ENCODE measurements around the gene ATL1. TPM values are rescaled to one million over a fixed set of nuclear protein-coding genes. Genes with fewer than 3 reads are reported as not detected.
A peak's percentile ranks its signal among the peaks of the same experiment; 100 is the strongest.

The ATL1 gene
- total RNA-seq, 2 experiments from 2014 or later = 0.60 to 1.4 TPM

- peaks cover 2% of the 10 kb centered on the region for H3K36me3 Mint-ChIP-seq
- no peaks in the 10 kb centered on the region for H3K27me3 Mint-ChIP-seq
- H3K4me3 Mint-ChIP-seq = no peak overlapping the region
- no peak for DNase-seq
- peaks cover 10% of the 10 kb centered on the region for H3K4me1 Mint-ChIP-seq
- no peak overlapping the region for H3K27ac Mint-ChIP-seq
- H3K9me3 Mint-ChIP-seq = no peaks in the 10 kb centered on the region
Observed at GRCh38 chr14:50670196-50670865, 110.4 kb downstream of the ATL1 start.

- H3K27ac Mint-ChIP-seq = no peak overlapping the region
- H3K27me3 Mint-ChIP-seq = no peaks in the 10 kb centered on the region
- no peaks in the 10 kb centered on the region for H3K9me3 Mint-ChIP-seq
- peaks cover 10% of the 10 kb centered on the region for H3K4me1 Mint-ChIP-seq
- no peak overlapping the region for H3K4me3 Mint-ChIP-seq
- peaks cover 2% of the 10 kb centered on the region for H3K36me3 Mint-ChIP-seq
- no peak for DNase-seq
Observed at GRCh38 chr14:50670866-50671256, 110.9 kb downstream of the ATL1 start.

- no peak overlapping the region for H3K27ac Mint-ChIP-seq
- peaks cover 15% of the 10 kb centered on the region for H3K4me1 Mint-ChIP-seq
- no peak overlapping the region for H3K4me3 Mint-ChIP-seq
- no peaks in the 10 kb centered on the region for H3K27me3 Mint-ChIP-seq
- DNase-seq = no peak
- H3K36me3 Mint-ChIP-seq = no peaks in the 10 kb centered on the region
- no peaks in the 10 kb centered on the region for H3K9me3 Mint-ChIP-seq
Observed at GRCh38 chr14:50675597-50675996, 115.7 kb downstream of the ATL1 start.

GRCh38 chr14:50676814-50677516, 117.0 kb downstream of the ATL1 start:
- Mint-ChIP-seq H3K36me3 (no peaks in the 10 kb centered on the region), H3K9me3 (no peaks in the 10 kb centered on the region), H3K27me3 (no peaks in the 10 kb centered on the region), H3K27ac (peak overlapping the region; percentile 66), H3K4me1 (peaks cover 15% of the 10 kb centered on the region), H3K4me3 (peak overlapping the region; percentile 41)
- no peak for DNase-seq

- no peaks in the 10 kb centered on the region for H3K36me3 Mint-ChIP-seq
- peak overlapping the region; percentile 41 for H3K4me3 Mint-ChIP-seq
- H3K27me3 Mint-ChIP-seq = no peaks in the 10 kb centered on the region
- H3K27ac Mint-ChIP-seq = peak overlapping the region; percentile 66
- DNase-seq = no peak
- H3K9me3 Mint-ChIP-seq = no peaks in the 10 kb centered on the region
- peaks cover 15% of the 10 kb centered on the region for H3K4me1 Mint-ChIP-seq
Observed at GRCh38 chr14:50677527-50678063, 117.7 kb downstream of the ATL1 start.

- DNase-seq = no peak
- Mint-ChIP-seq H3K27ac (no peak overlapping the region), H3K36me3 (no peaks in the 10 kb centered on the region), H3K4me1 (peaks cover 15% of the 10 kb centered on the region), H3K9me3 (no peaks in the 10 kb centered on the region), H3K27me3 (no peaks in the 10 kb centered on the region), H3K4me3 (peak overlapping the region; percentile 7)
Observed at GRCh38 chr14:50678163-50678562, 118.2 kb downstream of the ATL1 start.

GRCh38 chr14:50679674-50680073, 119.7 kb downstream of the ATL1 start:
- DNase-seq = no peak
- Mint-ChIP-seq H3K4me1 (peaks cover 15% of the 10 kb centered on the region), H3K9me3 (no peaks in the 10 kb centered on the region), H3K4me3 (no peak overlapping the region), H3K27ac (no peak overlapping the region), H3K36me3 (no peaks in the 10 kb centered on the region), H3K27me3 (no peaks in the 10 kb centered on the region)

Other genes with a start within 250 kb of the ATL1 start
- gene L2HGDH, start 247.9 kb upstream of the ATL1 start, total RNA-seq = 10 to 100 TPM; 21.1 to 21.6 TPM
- 10 to 100 TPM; 14.5 to 18.1 TPM for gene DMAC2L, start 247.8 kb upstream of the ATL1 start, total RNA-seq
- gene CDKL1, start 163.3 kb upstream of the ATL1 start, total RNA-seq = 1 to 10 TPM; 6.5 to 7.4 TPM
- 10 to 100 TPM; 30.9 to 35.0 TPM for gene MAP4K5, start 27.6 kb upstream of the ATL1 start, total RNA-seq
- 10 to 100 TPM; 14.4 to 15.2 TPM for gene SAV1, start 108.2 kb downstream of the ATL1 start, total RNA-seq

Data from activated naive CD8-positive, alpha-beta T cell treated with anti-CD3 and anti-CD28 coated beads for 36 hours (primary cell).